HEK293 (cell line): Measurements from ENCODE around the gene DGKH.

Experiments used
- CTCF ChIA-PET: fragments of 350-600 bp; formaldehyde crosslinking; extraction: SDS; loops from one replicate; lab custom pipeline; 2021; ENCODE audit warnings: antibody characterized with exemption; lab: Yijun Ruan, JAX
- POLR2A ChIA-PET: fragments of 300-600 bp; formaldehyde crosslinking; extraction: SDS; loops from one replicate; lab custom pipeline; 2020; ENCODE audit warnings: antibody characterized with exemption, inconsistent platforms; lab: Yijun Ruan, JAX
- H3K27ac ChIP-seq: fragments of 200-500 bp; sonication (Bioruptor generic); 2 replicates; pipeline ENCODE4 v1.5.1; 2014; ENCODE audit warnings: low read depth, low read length, control low read depth, inconsistent platforms; ENCODE audit errors: extremely low read depth
- H3K36me3 ChIP-seq, 2 experiments: fragments of 200-500 bp in 1 of 2; sonication (Bioruptor generic) in 1 of 2; 1 replicate in 1 of 2; 2 replicates in 1 of 2; pipeline ENCODE4 v1.5.1; 2014 to 2017; ENCODE audit warnings: inconsistent platforms in 2 of 2, low read length in 2 of 2; ENCODE audit not compliant: control insufficient read depth in 2 of 2, insufficient read depth in 1 of 2
- H3K4me1 ChIP-seq: fragments of 200-500 bp; sonication (Bioruptor generic); 2 replicates; pipeline ENCODE4 v1.5.1; 2014; ENCODE audit warnings: mild to moderate bottlenecking, low read length, inconsistent platforms; ENCODE audit not compliant: control insufficient read depth, insufficient read depth
- H3K4me3 ChIP-seq: 2 replicates; pipeline ENCODE4 v1.5.1; 2011; ENCODE audit warnings: low read depth, mild to moderate bottlenecking, control low read depth, low read length, moderate library complexity
- H3K9me3 ChIP-seq: fragments of 200-500 bp; sonication (Bioruptor generic); 2 replicates; pipeline ENCODE4 v1.5.1; 2014; ENCODE audit warnings: low read depth, low read length, inconsistent platforms; ENCODE audit not compliant: control insufficient read depth, insufficient read depth
- CTCF ChIP-seq: fragments of 450-650 bp; formaldehyde crosslinking; IDR thresholded peaks from 2 replicates; pipeline ENCODE4 v1.5.1; 2016; ENCODE audit warnings: missing biosample characterization, missing genetic modification characterization
- ELK4 ChIP-seq: IDR thresholded peaks from 2 replicates; pipeline ENCODE4 v1.6.1; 2011; ENCODE audit warnings: mild to moderate bottlenecking, low read depth, low read length, borderline replicate concordance
- RBAK ChIP-seq: fragments of 450-650 bp; formaldehyde crosslinking; IDR thresholded peaks from 2 replicates; pipeline ENCODE4 v1.5.1; 2016; ENCODE audit warnings: missing biosample characterization, missing genetic modification characterization
- SP2 ChIP-seq: fragments of 450-650 bp; formaldehyde crosslinking; IDR thresholded peaks from 2 replicates; pipeline ENCODE4 v1.5.1; 2016; ENCODE audit warnings: missing biosample characterization, missing genetic modification characterization
- TRIM28 ChIP-seq: IDR thresholded peaks from 2 replicates; pipeline ENCODE4 v1.6.1; 2011; ENCODE audit warnings: low read length, control low read depth, borderline replicate concordance
- ZBTB17 ChIP-seq: fragments of 450-650 bp; formaldehyde crosslinking; IDR thresholded peaks from 2 replicates; pipeline ENCODE4 v1.5.1; 2016; ENCODE audit warnings: missing biosample characterization, missing genetic modification characterization
- ZBTB7A ChIP-seq: fragments of 450-650 bp; formaldehyde crosslinking; IDR thresholded peaks from 2 replicates; pipeline ENCODE4 v1.5.1; 2016; ENCODE audit warnings: low read depth, missing biosample characterization, missing genetic modification characterization
- ZEB2 ChIP-seq: fragments of 450-650 bp; formaldehyde crosslinking; IDR thresholded peaks from 2 replicates; pipeline ENCODE4 v1.5.1; 2016; ENCODE audit warnings: missing biosample characterization, missing genetic modification characterization
- ZFP37 ChIP-seq: fragments of 450-650 bp; formaldehyde crosslinking; IDR thresholded peaks from 2 replicates; pipeline ENCODE4 v1.5.1; 2016; ENCODE audit warnings: missing biosample characterization, missing genetic modification characterization
- ZIC2 ChIP-seq: fragments of 450-650 bp; formaldehyde crosslinking; IDR thresholded peaks from 2 replicates; pipeline ENCODE4 v1.5.1; 2016; ENCODE audit warnings: missing biosample characterization, missing genetic modification characterization
- ZNF10 ChIP-seq: fragments of 450-650 bp; formaldehyde crosslinking; IDR thresholded peaks from 2 replicates; pipeline ENCODE4 v1.5.1; 2017; ENCODE audit warnings: missing biosample characterization, missing genetic modification characterization
- ZNF16 ChIP-seq: fragments of 450-650 bp; formaldehyde crosslinking; IDR thresholded peaks from 2 replicates; pipeline ENCODE4 v1.5.1; 2016; ENCODE audit warnings: low read depth, missing biosample characterization, missing genetic modification characterization
- ZNF169 ChIP-seq: fragments of 450-650 bp; formaldehyde crosslinking; IDR thresholded peaks from 2 replicates; pipeline ENCODE4 v1.5.1; 2016; ENCODE audit warnings: missing biosample characterization, missing genetic modification characterization
- ZNF354C ChIP-seq: fragments of 450-650 bp; formaldehyde crosslinking; IDR thresholded peaks from 2 replicates; pipeline ENCODE4 v1.5.1; 2016; ENCODE audit warnings: missing biosample characterization, missing genetic modification characterization, low read depth, borderline replicate concordance
- ZNF366 ChIP-seq: fragments of 450-650 bp; formaldehyde crosslinking; conservative IDR thresholded peaks from 2 replicates; pipeline ENCODE4 v1.5.1; 2016; ENCODE audit warnings: missing biosample characterization, missing genetic modification characterization
- ZNF391 ChIP-seq: fragments of 450-650 bp; formaldehyde crosslinking; IDR thresholded peaks from 2 replicates; pipeline ENCODE4 v1.5.1; 2016; ENCODE audit warnings: low read depth, missing biosample characterization, missing genetic modification characterization, borderline replicate concordance
- ZNF473 ChIP-seq: fragments of 450-650 bp; formaldehyde crosslinking; IDR thresholded peaks from 2 replicates; pipeline ENCODE4 v1.5.1; 2017; ENCODE audit warnings: missing biosample characterization, missing genetic modification characterization
- ZNF513 ChIP-seq: fragments of 450-650 bp; IDR thresholded peaks from 2 replicates; pipeline ENCODE4 v1.5.1; 2018; ENCODE audit warnings: missing biosample characterization, missing genetic modification characterization
- ZNF558 ChIP-seq: fragments of 450-650 bp; formaldehyde crosslinking; IDR thresholded peaks from 2 replicates; pipeline ENCODE4 v1.5.1; 2016; ENCODE audit warnings: missing biosample characterization, missing genetic modification characterization
- ZNF600 ChIP-seq: fragments of 450-650 bp; formaldehyde crosslinking; IDR thresholded peaks from 2 replicates; pipeline ENCODE4 v1.5.1; 2016; ENCODE audit warnings: missing biosample characterization, missing genetic modification characterization
- ZNF626 ChIP-seq: fragments of 450-650 bp; sonication (Bioruptor Pico); formaldehyde crosslinking; IDR thresholded peaks from 2 replicates; pipeline ENCODE4 v1.5.1; 2018; ENCODE audit warnings: missing biosample characterization, missing genetic modification characterization, inconsistent platforms
- ZNF660 ChIP-seq: fragments of 450-650 bp; IDR thresholded peaks from 2 replicates; pipeline ENCODE4 v1.5.1; 2018; ENCODE audit warnings: missing biosample characterization, mild to moderate bottlenecking, missing genetic modification characterization
- ZNF707 ChIP-seq: fragments of 450-650 bp; formaldehyde crosslinking; IDR thresholded peaks from 2 replicates; pipeline ENCODE4 v1.5.1; 2016; ENCODE audit warnings: missing biosample characterization, missing genetic modification characterization
- ZNF747 ChIP-seq: fragments of 450-650 bp; formaldehyde crosslinking; IDR thresholded peaks from 2 replicates; pipeline ENCODE4 v1.5.1; 2016; ENCODE audit warnings: missing biosample characterization, missing genetic modification characterization
- ZSCAN30 ChIP-seq: fragments of 450-650 bp; IDR thresholded peaks from 2 replicates; pipeline ENCODE4 v1.5.1; 2018; ENCODE audit warnings: missing biosample characterization, mild to moderate bottlenecking, missing genetic modification characterization, moderate library complexity
- TF ChIP-seq, protein P1 (sequence below): fragments of 450-650 bp; formaldehyde crosslinking; optimal IDR thresholded peaks from 2 replicates; pipeline ENCODE3; 2016; ENCODE audit warnings: missing biosample characterization, mild to moderate bottlenecking, missing genetic modification characterization

Gene DGKH

DNA sequence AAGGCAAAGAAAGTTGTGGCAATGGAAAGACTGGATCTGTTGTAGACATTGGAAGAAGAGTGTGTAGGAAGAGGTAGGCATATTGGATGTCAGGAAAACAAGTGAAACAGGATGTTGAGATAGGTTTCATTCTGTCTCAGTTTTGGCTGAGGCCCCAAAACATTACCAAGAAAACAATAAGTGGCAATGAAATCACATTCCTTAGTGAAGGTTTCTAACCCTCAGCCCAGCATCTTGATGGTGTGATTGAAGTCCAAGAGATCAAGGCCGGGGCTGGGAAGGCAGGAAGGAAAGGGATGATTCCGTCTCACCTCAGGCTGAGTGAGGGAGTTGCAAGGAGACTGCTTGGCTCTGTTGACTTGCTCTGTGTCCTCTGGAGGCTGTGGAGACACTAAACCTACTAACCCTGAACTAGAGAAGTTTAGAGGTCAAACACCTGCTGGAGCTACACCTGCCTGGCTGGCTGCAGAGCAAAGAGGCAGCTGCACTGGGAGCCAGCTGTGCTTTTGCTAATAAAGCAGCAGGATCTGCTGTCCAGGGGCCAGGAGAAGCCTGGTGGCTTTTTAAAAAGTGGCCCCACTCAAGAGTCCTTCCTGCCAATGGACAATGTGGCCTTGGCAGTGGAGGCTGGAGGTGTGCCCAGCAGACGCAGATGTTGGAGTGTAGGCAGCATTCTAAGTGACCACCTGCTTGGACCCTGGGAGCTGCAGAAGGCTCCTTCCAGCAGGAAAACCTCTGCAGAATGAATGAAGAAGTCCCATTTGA, 53.6 kb downstream of the DGKH start:
- Histone ChIP-seq H3K27ac (no peak overlapping the region), H3K36me3 (no peaks in the 10 kb centered on the region), H3K9me3 (no peaks in the 10 kb centered on the region), H3K4me3 (no peak overlapping the region), H3K4me1 (no peaks in the 10 kb centered on the region; the same call in 1 of the 2 replicates)
- CTCF ChIA-PET: no interaction called here
- no peak for TF ChIP-seq SP2 (tag by site-specific recombination)
- TF ChIP-seq ZNF391: no peak
- TF ChIP-seq ZIC2: peak; percentile 53; the same call in 1 of the 2 replicates
- TF ChIP-seq ZBTB7A (tag by site-specific recombination): no peak
- TF ChIP-seq ZNF473 (tag by site-specific recombination): no peak
- no peak for TF ChIP-seq ZNF558
- TF ChIP-seq ZNF513 (tag by site-specific recombination): no peak
- TF ChIP-seq ZBTB17 (tag by site-specific recombination): no peak
- peak; percentile 61; the same call in 1 of the 2 replicates for TF ChIP-seq ZNF600 (tag by site-specific recombination)
- no peak for TF ChIP-seq ZNF16
- POLR2A ChIA-PET: no interaction called here

- TF ChIP-seq ZNF354C (tag by site-specific recombination) (no peak), ZNF747 (tag by site-specific recombination) (no peak), RBAK (tag by site-specific recombination) (no peak), ZFP37 (tag by site-specific recombination) (no peak), ZNF707 (no peak), TRIM28 (no peak), CTCF (tag by site-specific recombination) (no peak), ZNF366 (tag by site-specific recombination) (no peak), ZNF169 (tag by site-specific recombination) (no peak), ZNF10 (no peak), ZSCAN30 (tag by site-specific recombination) (no peak), ZEB2 (tag by site-specific recombination) (no peak), ZNF626 (no peak), ELK4 (no peak), ZNF660 (tag by site-specific recombination) (no peak)
- TF ChIP-seq, protein P1, sequence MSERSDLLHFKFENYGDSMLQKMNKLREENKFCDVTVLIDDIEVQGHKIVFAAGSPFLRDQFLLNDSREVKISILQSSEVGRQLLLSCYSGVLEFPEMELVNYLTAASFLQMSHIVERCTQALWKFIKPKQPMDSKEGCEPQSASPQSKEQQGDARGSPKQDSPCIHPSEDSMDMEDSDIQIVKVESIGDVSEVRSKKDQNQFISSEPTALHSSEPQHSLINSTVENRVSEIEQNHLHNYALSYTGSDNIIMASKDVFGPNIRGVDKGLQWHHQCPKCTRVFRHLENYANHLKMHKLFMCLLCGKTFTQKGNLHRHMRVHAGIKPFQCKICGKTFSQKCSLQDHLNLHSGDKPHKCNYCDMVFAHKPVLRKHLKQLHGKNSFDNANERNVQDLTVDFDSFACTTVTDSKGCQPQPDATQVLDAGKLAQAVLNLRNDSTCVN (tag by site-specific recombination): no peak
- TF ChIP-seq, all 188 proteins: peak for 0
- no peak overlapping the region for H3K27ac ChIP-seq
- POLR2A ChIA-PET: no interaction called here
- no peak overlapping the region for H3K4me3 ChIP-seq
- H3K36me3 ChIP-seq: no peaks in the 10 kb centered on the region
- H3K4me1 ChIP-seq: no peaks in the 10 kb centered on the region; the same call in 1 of the 2 replicates
- H3K9me3 ChIP-seq: no peaks in the 10 kb centered on the region
- CTCF ChIA-PET: interaction anchor here (0.7 kb wide), 1 partner anchor 238 kb away, joined by 3 read pairs; no protein-coding TSS in a partner anchor
Measured at GRCh38 chr13:42102961-42103865, 54.8 kb downstream of the DGKH start.
